Thyroid gland (tissue), 4 donors: Measurements from ENCODE around the gene ITPR3. TPM values are rescaled to one million over a fixed set of nuclear protein-coding genes. Genes with fewer than 3 reads are reported as not detected.

Experiments used
- DNase-seq, 2 donors: peaks; one replicate each; pipeline ENCODE4 v3.0.0-alpha.2; 2019
- H3K27ac ChIP-seq, 3 donors: fragments of 200-600 bp; sonication (generic); 1 replicate in 2 of 3; 2 replicates in 1 of 3; pipeline ENCODE4 v1.5.1; 2016 to 2019; ENCODE audit warnings: mild to moderate bottlenecking in 1 of 3, moderate library complexity in 1 of 3
- H3K27me3 ChIP-seq: fragments of 200-600 bp; sonication (generic); one replicate; pipeline ENCODE4 v1.5.1; 2019
- H3K36me3 ChIP-seq, 2 donors: fragments of 200-600 bp; sonication (generic); one replicate each; pipeline ENCODE4 v1.5.1; 2016 to 2019
- H3K4me1 ChIP-seq, 2 donors: fragments of 200-600 bp; sonication (generic); one replicate each; pipeline ENCODE4 v1.5.1; 2017 to 2019
- H3K4me3 ChIP-seq, 3 donors: fragments of 200-600 bp; sonication (generic); replicated peaks in 1 of 3; 1 replicate in 2 of 3; 2 replicates in 1 of 3; pipeline ENCODE4 v1.5.1; 2016; ENCODE audit warnings: mild to moderate bottlenecking in 1 of 3
- H3K9me3 ChIP-seq: fragments of 200-600 bp; sonication (generic); one replicate; pipeline ENCODE4 v1.5.1; 2017
- CTCF ChIP-seq, 6 experiments: fragments of 200-600 bp in 3 of 6; fragments of 450-650 bp in 3 of 6; sonication (generic) in 3 of 6; IDR thresholded peaks; one replicate each; pipeline ENCODE4 v1.5.1; 2016 to 2019; ENCODE audit warnings: antibody characterized with exemption in 6 of 6, mild to moderate bottlenecking in 2 of 6, inconsistent platforms in 1 of 6, moderate library complexity in 1 of 6
- POLR2A ChIP-seq, 2 donors: fragments of 450-650 bp; IDR thresholded peaks; one replicate each; pipeline ENCODE4 v1.6.1; 2017; ENCODE audit warnings: antibody characterized with exemption in 2 of 2, mild to moderate bottlenecking in 2 of 2, moderate library complexity in 1 of 2
- WGBS, 2 donors: methylation state at CpG; one replicate each; pipeline ENCODE4 v1.1.5; 2017; 5-methylcytosine and 5-hydroxymethylcytosine counted together
- intact Hi-C: fragments of 100-400 bp; cut with DNase I; formaldehyde crosslinking; loops from one replicate; pipeline ENCODE4 v1.15.1; 2023
- total RNA-seq, 4 donors: library from RNA; depleted of rRNA; stranded (reverse); fragments of >200 nt; gene quantifications; one replicate each; pipeline ENCODE4 v1.2.3, GENCODE V29; 2016

The ITPR3 gene
- total RNA-seq, 4 donors from 2014 or later: 77.8 to 145 (median 105) TPM

DNA sequence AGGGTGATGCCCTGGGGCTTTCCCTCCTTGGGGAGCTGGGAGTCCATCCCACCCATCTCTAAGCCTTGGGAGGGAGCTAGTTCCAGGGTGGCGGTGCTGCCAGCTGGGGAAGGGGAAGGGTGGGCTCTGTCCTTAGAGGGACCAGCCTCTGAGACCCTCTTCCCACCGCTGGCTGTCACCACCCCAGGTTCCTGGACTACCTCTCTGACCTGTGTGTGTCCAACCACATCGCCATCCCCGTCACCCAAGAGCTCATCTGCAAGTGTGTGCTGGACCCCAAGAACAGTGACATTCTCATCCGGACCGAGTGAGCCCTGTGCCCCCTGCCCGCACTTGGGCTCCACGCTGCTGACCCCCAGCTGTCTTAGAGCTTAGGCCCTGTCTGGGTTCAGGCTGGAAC is 47.2 kb downstream of the ITPR3 start:
- intact Hi-C loops: no loop called here
- Histone ChIP-seq H3K36me3 (peaks cover 80 to 84% of the 10 kb centered on the region in 2 donors), H3K4me3 (no peak overlapping the region), H3K9me3 (no peaks in the 10 kb centered on the region), H3K27ac (no peak overlapping the region), H3K4me1 (no peaks in the 10 kb centered on the region), H3K27me3 (no peaks in the 10 kb centered on the region)
- DNase-seq: no peak
- WGBS, 2 donors: 95 to 96% methylated on average over 4 to 8 of the region's 8 CpGs
- TF ChIP-seq CTCF (IDR thresholded peaks at IDR 0.05) (no peak), POLR2A (IDR thresholded peaks at IDR 0.05) (no peak)

DNA sequence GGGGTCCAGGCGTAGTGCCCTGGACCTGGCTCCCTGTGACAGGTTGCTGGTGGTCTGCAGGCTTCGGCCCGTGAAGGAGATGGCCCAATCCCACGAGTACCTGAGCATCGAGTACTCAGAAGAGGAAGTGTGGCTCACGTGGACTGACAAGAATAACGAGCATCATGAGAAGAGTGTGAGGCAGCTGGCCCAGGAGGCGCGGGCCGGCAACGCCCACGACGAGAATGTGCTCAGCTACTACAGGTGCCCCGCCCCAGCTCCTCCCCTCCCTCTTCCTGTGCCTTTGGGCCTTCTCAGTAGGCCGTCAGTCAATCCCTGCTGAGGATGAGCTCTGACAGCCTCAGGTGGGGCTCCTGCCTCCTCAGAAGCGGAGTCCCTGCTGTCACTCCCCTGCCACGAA is 47.8 kb downstream of the ITPR3 start:
- no peaks in the 10 kb centered on the region for H3K27me3 ChIP-seq
- no peaks in the 10 kb centered on the region for H3K4me1 ChIP-seq
- WGBS, 2 donors: 79 to 83% methylated on average over 12 to 13 of the region's 17 CpGs
- intact Hi-C loops: no loop called here
- no peaks in the 10 kb centered on the region for H3K9me3 ChIP-seq
- DNase-seq: no peak
- H3K4me3 ChIP-seq: no peak overlapping the region
- peaks cover 84% of the 10 kb centered on the region in 2 donors for H3K36me3 ChIP-seq
- TF ChIP-seq POLR2A (IDR thresholded peaks at IDR 0.05) (no peak), CTCF (IDR thresholded peaks at IDR 0.05) (no peak)
- no peak overlapping the region for H3K27ac ChIP-seq

DNA sequence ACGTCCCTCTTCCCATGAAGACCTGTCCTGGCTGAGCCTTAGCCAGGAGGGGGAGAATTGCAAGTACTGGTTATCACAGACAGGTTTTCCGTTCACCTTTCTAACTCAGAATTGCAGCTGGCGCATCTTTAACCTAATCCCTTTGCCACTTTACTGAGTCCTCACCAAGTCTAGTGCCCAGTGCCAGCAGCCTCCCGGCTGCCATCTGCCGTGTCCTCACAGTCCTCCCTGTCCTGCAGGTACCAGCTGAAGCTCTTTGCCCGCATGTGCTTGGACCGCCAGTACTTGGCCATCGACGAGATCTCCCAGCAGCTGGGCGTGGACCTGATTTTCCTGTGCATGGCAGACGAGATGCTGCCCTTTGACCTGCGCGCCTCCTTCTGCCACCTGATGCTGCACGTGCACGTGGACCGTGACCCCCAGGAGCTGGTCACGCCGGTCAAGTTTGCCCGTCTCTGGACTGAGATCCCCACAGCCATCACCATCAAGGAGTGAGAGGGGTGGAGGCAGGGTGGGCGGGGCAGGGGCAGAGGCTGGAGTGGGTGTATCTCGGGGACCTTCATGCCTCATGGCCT is 49.1 kb downstream of the ITPR3 start:
- intact Hi-C loops: no loop called here
- 93 to 96% methylated on average over 11 to 21 of the region's 21 CpGs for WGBS, 2 donors
- no peak overlapping the region for H3K27ac ChIP-seq
- no peak overlapping the region for H3K4me3 ChIP-seq
- H3K27me3 ChIP-seq: no peaks in the 10 kb centered on the region
- no peaks in the 10 kb centered on the region for H3K4me1 ChIP-seq
- TF ChIP-seq CTCF (IDR thresholded peaks at IDR 0.05): no peak
- no peak for TF ChIP-seq POLR2A (IDR thresholded peaks at IDR 0.05)
- H3K36me3 ChIP-seq: peaks cover 87% of the 10 kb centered on the region in 2 donors
- no peak for DNase-seq
- H3K9me3 ChIP-seq: no peaks in the 10 kb centered on the region

DNA sequence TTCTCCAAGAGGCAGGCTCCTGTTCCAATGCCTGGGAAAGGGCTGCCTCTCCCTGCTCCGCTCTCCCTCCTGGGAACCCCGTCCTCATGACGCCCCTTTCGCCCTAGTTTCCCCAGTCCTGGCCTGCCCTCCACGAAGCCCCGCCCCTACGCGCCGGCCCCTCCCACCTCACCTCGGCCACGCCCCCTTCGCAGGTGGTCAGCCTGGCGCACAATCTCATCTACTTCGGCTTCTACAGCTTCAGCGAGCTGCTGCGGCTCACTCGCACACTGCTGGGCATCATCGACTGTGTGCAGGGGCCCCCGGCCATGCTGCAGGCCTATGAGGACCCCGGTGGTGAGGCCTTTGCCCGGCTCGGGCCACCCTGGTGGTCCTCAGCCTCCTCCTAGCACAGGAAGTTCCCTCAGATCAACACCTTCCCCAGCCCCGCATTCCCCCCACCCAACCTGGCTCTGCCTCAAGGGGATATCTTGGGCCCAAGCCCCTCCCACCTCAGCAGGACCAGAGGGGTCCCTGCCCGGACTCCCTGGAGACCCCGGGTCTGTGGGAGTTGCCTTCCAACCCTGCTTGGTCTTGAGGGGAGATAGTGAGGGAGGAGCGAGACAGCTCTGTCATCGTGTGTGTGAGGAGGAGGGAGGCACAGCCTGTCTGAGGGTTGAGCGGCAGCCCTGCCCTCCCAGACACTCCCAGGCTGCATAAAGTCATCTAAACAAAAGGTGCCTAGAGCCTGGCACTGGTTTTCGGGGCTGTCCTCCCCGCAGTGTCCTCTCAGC is 50.0 kb downstream of the ITPR3 start:
- intact Hi-C loops: no loop called here
- H3K9me3 ChIP-seq: no peaks in the 10 kb centered on the region
- no peaks in the 10 kb centered on the region for H3K27me3 ChIP-seq
- H3K27ac ChIP-seq: no peak overlapping the region
- H3K36me3 ChIP-seq: peaks cover 84 to 88% of the 10 kb centered on the region in 2 donors
- no peak for DNase-seq
- no peak overlapping the region for H3K4me3 ChIP-seq
- no peak for TF ChIP-seq POLR2A (IDR thresholded peaks at IDR 0.05)
- no peak for TF ChIP-seq CTCF (IDR thresholded peaks at IDR 0.05)
- H3K4me1 ChIP-seq: no peaks in the 10 kb centered on the region
- WGBS, 2 donors: 77 to 78% methylated on average over 21 to 24 of the region's 30 CpGs

DNA sequence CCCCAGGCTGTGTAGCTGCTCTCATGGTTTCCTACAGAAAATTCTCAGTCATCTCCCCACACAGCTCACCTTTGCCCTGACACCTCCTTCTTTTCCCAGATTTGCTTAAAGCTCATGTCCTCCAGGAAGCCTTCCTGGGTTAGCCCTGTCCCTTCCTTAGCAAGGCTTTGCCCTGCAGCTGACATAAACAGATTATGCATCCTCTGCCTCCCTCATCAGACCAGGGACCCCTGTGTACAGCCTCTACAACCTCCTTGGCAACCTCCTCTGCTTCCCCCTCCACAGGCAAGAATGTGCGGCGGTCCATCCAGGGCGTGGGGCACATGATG is 50.6 kb downstream of the ITPR3 start:
- H3K4me3 ChIP-seq: no peak overlapping the region
- DNase-seq: no peak
- H3K9me3 ChIP-seq: no peaks in the 10 kb centered on the region
- H3K27ac ChIP-seq: no peak overlapping the region
- peaks cover 87 to 88% of the 10 kb centered on the region in 2 donors for H3K36me3 ChIP-seq
- 93 to 95% methylated on average over 3 of the region's 3 CpGs for WGBS, 2 donors
- no peaks in the 10 kb centered on the region for H3K27me3 ChIP-seq
- H3K4me1 ChIP-seq: no peaks in the 10 kb centered on the region
- no peak for TF ChIP-seq POLR2A (IDR thresholded peaks at IDR 0.05)
- TF ChIP-seq CTCF (IDR thresholded peaks at IDR 0.05): no peak
- intact Hi-C loops: no loop called here
